Nephron progenitor cell (in vitro differentiated cells): Measurements from ENCODE around the gene MGMT.
A peak's percentile ranks its signal among the peaks of the same experiment; 100 is the strongest.

Experiments used
- DNase-seq: peaks from one replicate; pipeline ENCODE4 v3.0.0; 2021
- H3K27ac Mint-ChIP-seq: 2 replicates; pipeline ENCODE4 v1.8.0; 2021; ENCODE audit warnings: mild to moderate bottlenecking, moderate library complexity, mixed read lengths
- H3K27me3 Mint-ChIP-seq: 2 replicates; pipeline ENCODE4 v1.8.0; 2021; ENCODE audit warnings: mild to moderate bottlenecking, low read depth, mixed read lengths; ENCODE audit not compliant: poor library complexity
- H3K36me3 Mint-ChIP-seq: 2 replicates; pipeline ENCODE4 v1.8.0; 2021; ENCODE audit warnings: low read depth, mixed read lengths
- H3K4me1 Mint-ChIP-seq: 2 replicates; pipeline ENCODE4 v1.8.0; 2021; ENCODE audit warnings: mixed read lengths
- H3K4me3 Mint-ChIP-seq: 2 replicates; pipeline ENCODE4 v1.8.0; 2021; ENCODE audit warnings: mild to moderate bottlenecking, moderate library complexity, mixed read lengths
- H3K9me3 Mint-ChIP-seq: 2 replicates; pipeline ENCODE4 v1.8.0; 2021; ENCODE audit warnings: mild to moderate bottlenecking, moderate library complexity, mixed read lengths
- TF ChIP-seq, protein P1 (sequence below): fragments of 200-600 bp; sonication (generic); IDR thresholded peaks from 2 replicates; pipeline ENCODE4 v1.5.0; 2021; ENCODE audit warnings: antibody characterized with exemption

The MGMT gene

DNA sequence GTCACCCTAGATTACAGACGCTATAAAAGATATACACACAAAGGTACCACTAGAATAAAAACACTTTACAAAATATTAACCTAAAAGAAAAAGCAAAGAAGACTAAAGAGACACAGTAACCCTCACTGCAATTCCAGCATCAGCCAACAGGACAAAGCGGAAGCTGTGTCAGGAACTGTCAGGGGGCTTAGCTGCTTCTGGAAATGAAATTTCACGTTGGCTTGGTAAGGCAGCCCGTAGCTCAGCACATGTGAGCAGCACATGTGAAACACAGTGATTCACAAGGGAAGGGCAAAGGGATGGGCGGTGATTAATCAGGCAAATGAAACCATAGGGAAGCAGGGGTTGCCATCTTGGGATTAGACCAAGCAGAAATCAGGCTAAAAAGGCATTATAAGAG, 195.4 kb downstream of the MGMT start:
- Mint-ChIP-seq H3K27me3 (peaks cover 3% of the 10 kb centered on the region), H3K4me1 (peaks cover 40% of the 10 kb centered on the region), H3K36me3 (peaks cover 20% of the 10 kb centered on the region), H3K9me3 (peaks cover 22% of the 10 kb centered on the region), H3K27ac (no peak overlapping the region), H3K4me3 (no peak overlapping the region)
- TF ChIP-seq, protein P1, sequence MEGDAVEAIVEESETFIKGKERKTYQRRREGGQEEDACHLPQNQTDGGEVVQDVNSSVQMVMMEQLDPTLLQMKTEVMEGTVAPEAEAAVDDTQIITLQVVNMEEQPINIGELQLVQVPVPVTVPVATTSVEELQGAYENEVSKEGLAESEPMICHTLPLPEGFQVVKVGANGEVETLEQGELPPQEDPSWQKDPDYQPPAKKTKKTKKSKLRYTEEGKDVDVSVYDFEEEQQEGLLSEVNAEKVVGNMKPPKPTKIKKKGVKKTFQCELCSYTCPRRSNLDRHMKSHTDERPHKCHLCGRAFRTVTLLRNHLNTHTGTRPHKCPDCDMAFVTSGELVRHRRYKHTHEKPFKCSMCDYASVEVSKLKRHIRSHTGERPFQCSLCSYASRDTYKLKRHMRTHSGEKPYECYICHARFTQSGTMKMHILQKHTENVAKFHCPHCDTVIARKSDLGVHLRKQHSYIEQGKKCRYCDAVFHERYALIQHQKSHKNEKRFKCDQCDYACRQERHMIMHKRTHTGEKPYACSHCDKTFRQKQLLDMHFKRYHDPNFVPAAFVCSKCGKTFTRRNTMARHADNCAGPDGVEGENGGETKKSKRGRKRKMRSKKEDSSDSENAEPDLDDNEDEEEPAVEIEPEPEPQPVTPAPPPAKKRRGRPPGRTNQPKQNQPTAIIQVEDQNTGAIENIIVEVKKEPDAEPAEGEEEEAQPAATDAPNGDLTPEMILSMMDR = peak; percentile 24
- DNase-seq = no peak

DNA sequence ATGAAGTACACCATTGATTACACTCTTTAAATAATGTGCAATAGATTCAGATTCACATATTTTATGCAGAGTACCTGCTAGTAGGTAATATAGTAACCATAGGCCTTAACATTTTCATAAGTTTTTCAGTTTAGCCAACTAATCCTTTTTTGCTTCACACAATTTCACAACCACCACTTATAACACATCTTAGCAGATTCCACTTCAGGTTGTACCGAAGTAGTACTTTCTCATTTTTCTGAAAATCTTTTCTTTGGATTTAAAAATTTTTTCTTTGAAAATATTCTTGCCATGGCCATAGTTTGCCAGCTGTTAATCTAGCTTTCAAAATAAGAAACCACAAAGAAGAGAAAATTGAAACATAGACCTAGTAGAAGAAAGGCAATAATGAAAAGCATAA, 203.1 kb downstream of the MGMT start:
- Mint-ChIP-seq H3K4me3 (no peak overlapping the region), H3K4me1 (peaks cover 6% of the 10 kb centered on the region), H3K36me3 (peaks cover 38% of the 10 kb centered on the region), H3K9me3 (peaks cover 47% of the 10 kb centered on the region), H3K27ac (no peak overlapping the region), H3K27me3 (peaks cover 7% of the 10 kb centered on the region)
- DNase-seq = no peak
- TF ChIP-seq, protein P1 = no peak

DNA sequence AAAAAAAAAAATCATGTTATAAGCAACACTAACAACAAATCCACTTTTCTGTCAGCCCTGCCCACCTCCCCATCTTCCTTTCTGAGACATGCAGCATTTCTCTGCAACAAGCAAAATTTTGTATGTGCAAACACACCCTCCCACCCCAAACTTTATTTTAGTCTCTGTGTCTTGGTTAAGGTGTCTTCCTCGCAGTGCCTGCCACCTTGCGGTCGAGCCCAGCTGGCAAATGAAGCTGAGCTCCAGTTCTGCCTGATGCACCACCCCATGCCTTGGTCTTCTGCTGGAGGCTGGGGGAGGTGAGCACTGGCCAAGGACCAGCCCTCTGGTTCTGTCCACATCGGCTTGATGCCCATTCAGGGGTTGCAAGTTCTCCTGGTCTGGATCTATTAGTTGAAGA, 206.3 kb downstream of the MGMT start:
- TF ChIP-seq, protein P1 = no peak
- Mint-ChIP-seq H3K36me3 (peaks cover 34% of the 10 kb centered on the region), H3K27ac (no peak overlapping the region), H3K9me3 (peaks cover 39% of the 10 kb centered on the region), H3K4me1 (peaks cover 17% of the 10 kb centered on the region), H3K27me3 (peaks cover 7% of the 10 kb centered on the region), H3K4me3 (no peak overlapping the region)
- no peak for DNase-seq

DNA sequence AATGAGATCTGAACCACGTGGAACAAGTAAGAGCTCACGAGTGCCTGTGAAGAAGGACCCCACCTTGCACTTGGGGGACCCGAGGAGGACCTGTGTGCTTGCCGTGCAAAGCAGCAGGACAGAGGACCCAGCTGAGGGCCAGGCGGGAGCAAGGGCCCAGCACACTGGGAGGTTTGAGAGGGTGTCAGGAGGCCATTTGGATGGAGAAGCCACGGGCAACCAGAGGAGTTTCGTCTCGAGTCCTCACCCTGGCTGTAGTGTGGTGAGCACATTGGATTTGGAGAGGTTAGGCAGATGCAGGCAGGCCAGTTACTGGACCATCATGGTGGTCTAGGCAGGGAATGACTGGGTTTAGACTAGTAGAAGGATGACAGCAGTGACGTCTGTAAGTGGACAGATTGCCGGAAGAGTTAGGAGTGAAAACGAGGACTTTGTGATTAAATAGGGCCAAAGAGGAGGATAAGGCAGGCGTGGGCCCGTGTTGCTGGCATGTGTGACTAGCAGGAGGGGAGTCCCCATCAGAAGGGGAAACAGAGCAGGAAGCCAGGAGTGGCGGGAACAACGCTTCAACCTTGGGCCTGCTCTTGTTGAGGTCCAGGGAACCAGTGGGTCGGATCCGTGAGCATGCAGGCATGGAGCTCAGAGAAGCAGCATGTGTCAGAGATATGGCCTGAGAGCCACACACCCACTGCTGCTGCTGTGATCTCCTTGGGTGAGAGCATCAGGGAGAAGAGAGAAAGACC, 208.2 kb downstream of the MGMT start:
- Mint-ChIP-seq H3K4me3 (no peak overlapping the region), H3K9me3 (peaks cover 30% of the 10 kb centered on the region), H3K27me3 (peaks cover 10% of the 10 kb centered on the region), H3K36me3 (peaks cover 28% of the 10 kb centered on the region), H3K27ac (peak overlapping the region; percentile 1), H3K4me1 (peaks cover 17% of the 10 kb centered on the region)
- TF ChIP-seq, protein P1 = no peak
- DNase-seq = no peak

DNA sequence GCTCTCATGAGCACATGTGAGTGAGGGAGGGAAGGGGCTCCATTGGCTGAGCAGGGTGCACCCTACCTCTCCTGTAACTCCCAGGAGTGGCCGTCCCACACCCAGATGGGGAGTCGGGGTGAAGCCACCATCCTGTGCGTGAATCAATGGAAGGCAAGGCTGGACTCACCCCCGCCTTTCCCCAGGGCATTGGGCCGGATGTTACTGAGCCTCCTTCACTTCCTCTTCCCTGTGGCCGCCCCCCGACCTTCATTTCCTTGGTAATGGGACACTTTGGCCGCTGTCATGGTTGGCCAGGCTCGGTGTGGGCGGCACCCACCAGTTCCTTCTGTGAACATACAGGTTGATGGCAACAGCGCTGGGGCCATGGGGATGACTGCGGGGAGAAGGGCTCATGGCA, 209.0 kb downstream of the MGMT start:
- H3K36me3 Mint-ChIP-seq = peaks cover 24% of the 10 kb centered on the region
- no peak for DNase-seq
- peaks cover 22% of the 10 kb centered on the region for H3K9me3 Mint-ChIP-seq
- peak overlapping the region; percentile 57 for H3K27ac Mint-ChIP-seq
- H3K4me3 Mint-ChIP-seq = no peak overlapping the region
- peaks cover 17% of the 10 kb centered on the region for H3K4me1 Mint-ChIP-seq
- H3K27me3 Mint-ChIP-seq = peaks cover 13% of the 10 kb centered on the region
- TF ChIP-seq, protein P1 = no peak

DNA sequence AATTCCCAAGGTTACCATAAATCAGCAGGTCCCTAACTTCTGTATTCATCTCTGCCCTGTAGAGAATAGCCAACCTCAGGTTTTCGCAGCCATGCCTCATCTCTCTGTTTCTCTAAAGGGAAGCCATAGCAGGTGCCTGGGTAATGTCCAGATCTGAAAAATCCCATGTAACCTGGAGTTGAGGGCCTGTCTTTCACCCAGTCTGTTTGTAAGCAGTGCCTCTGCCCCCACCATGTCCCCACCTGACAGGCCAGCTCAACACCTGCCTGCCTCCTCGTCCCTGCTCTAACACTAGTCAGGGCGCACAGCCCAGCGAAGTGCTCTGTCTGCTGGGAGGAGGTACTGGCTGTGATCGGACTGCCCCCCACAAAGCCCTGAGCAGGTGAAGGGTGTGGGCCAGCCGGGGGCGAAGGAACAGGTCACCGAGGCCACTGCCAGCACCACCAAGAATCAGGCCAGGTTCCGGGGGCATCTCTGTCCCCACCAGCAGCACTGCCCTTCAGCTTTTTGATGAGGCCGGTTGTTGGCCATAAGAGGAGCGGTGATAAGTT, 210.4 kb downstream of the MGMT start:
- Mint-ChIP-seq H3K27me3 (peaks cover 20% of the 10 kb centered on the region), H3K4me3 (no peak overlapping the region), H3K27ac (no peak overlapping the region), H3K4me1 (peaks cover 17% of the 10 kb centered on the region), H3K9me3 (peaks cover 7% of the 10 kb centered on the region), H3K36me3 (peaks cover 12% of the 10 kb centered on the region)
- no peak for DNase-seq
- TF ChIP-seq, protein P1 = no peak
